Breast epithelium (tissue), 3 donors: ENCODE data around the gene CPPED1.

Experiments used
- POLR2A ChIP-seq: fragments of 450-650 bp; IDR thresholded peaks from one replicate; pipeline ENCODE4 v1.6.1; 2016; ENCODE audit warnings: antibody characterized with exemption, mild to moderate bottlenecking, moderate library complexity
- POLR2AphosphoS5 ChIP-seq, 3 donors: sonication (generic); formaldehyde crosslinking; IDR thresholded peaks; one replicate each; pipeline ENCODE4 v1.6.1; 2017; ENCODE audit warnings: antibody characterized with exemption in 3 of 3
- TF ChIP-seq, protein P1 (sequence below), 3 donors: fragments of 450-650 bp; IDR thresholded peaks; one replicate each; pipeline ENCODE4 v1.5.1; 2016 to 2017; ENCODE audit warnings: antibody characterized with exemption in 3 of 3, mild to moderate bottlenecking in 3 of 3, moderate library complexity in 3 of 3

DNA sequence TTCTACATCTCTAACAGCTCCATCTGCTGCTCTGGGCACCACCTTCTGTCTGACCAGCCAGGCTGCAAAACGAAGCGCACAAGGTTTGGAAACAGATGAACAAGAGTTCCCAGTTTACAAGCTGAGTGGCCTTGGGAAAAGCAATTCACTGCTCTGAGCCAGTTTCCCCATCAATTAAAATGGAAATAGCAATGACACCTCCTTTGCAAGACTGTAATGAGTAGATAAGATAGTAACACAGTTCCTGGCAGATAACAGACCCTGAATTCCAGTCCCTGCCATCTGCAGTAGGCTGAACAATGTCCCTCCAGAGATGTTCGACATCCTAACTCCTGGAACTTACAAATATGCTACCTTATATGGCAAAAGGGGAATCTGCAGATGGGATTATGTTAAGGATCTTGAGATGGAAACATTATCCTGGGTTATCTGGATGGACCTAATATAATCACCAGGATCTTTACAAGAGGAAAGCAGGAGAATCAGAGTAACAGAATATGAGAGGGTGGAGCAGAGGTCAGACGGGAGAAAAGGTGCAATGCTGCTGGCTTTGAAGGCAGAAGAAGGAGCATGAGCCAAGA, 27.9 kb downstream of the CPPED1 start:
- TF ChIP-seq, protein P1, sequence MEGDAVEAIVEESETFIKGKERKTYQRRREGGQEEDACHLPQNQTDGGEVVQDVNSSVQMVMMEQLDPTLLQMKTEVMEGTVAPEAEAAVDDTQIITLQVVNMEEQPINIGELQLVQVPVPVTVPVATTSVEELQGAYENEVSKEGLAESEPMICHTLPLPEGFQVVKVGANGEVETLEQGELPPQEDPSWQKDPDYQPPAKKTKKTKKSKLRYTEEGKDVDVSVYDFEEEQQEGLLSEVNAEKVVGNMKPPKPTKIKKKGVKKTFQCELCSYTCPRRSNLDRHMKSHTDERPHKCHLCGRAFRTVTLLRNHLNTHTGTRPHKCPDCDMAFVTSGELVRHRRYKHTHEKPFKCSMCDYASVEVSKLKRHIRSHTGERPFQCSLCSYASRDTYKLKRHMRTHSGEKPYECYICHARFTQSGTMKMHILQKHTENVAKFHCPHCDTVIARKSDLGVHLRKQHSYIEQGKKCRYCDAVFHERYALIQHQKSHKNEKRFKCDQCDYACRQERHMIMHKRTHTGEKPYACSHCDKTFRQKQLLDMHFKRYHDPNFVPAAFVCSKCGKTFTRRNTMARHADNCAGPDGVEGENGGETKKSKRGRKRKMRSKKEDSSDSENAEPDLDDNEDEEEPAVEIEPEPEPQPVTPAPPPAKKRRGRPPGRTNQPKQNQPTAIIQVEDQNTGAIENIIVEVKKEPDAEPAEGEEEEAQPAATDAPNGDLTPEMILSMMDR (IDR thresholded peaks at IDR 0.05): no peak
- TF ChIP-seq POLR2AphosphoS5 (IDR thresholded peaks at IDR 0.05) (no peak), POLR2A (no peak)
